PC-3 (cell line): ENCODE results near the gene CSNK1A1. TPM values are rescaled to one million over a fixed set of nuclear protein-coding genes. Genes with fewer than 3 reads are reported as not detected.

ENCODE experiments used
- ATAC-seq: fragments of 200-7000 bp; cut with Tn5 transposase; 2 replicates; pipeline ENCODE4 v1.9.1; 2020; ENCODE audit warnings: mild to moderate bottlenecking, moderate library complexity
- BruUV-seq: library from RNA; stranded (reverse); fragments of 400-500 nt; replicated peaks from 2 replicates; lab custom pipeline; 2021; lab: Mats Ljungman, UMichigan
- CTCF ChIA-PET: fragments of 300-600 bp; sonication (Branson Sonifier 250); formaldehyde crosslinking; loops from one replicate; lab custom pipeline; 2022; ENCODE audit warnings: antibody characterized with exemption; lab: Charles Lee
- POLR2A ChIA-PET: fragments of 300-600 bp; sonication (Branson Sonifier 250); formaldehyde crosslinking; loops from one replicate; lab custom pipeline; 2022; ENCODE audit warnings: antibody characterized with exemption; ENCODE audit not compliant: unreplicated experiment; lab: Charles Lee
- DNase-seq: peaks from one replicate; pipeline ENCODE4 v3.0.0-alpha.2; 2015
- H2AFZ ChIP-seq: fragments of 300-600 bp; sonication (generic); 2 replicates; pipeline ENCODE4 v1.6.0; 2016; ENCODE audit warnings: antibody characterized with exemption, low read length
- H3F3A ChIP-seq: fragments of 300-600 bp; sonication (generic); one replicate; pipeline ENCODE4 v1.6.0; 2017; ENCODE audit warnings: antibody characterized with exemption, low read length, control low read depth, mild to moderate bottlenecking; ENCODE audit not compliant: unreplicated experiment
- H3K27ac ChIP-seq: fragments of 300-600 bp; sonication (generic); 2 replicates; pipeline ENCODE4 v1.5.1; 2016; ENCODE audit warnings: mild to moderate bottlenecking, low read length
- H3K27me3 ChIP-seq: fragments of 300-600 bp; sonication (generic); 2 replicates; pipeline ENCODE4 v1.6.1; 2016; ENCODE audit warnings: low read length, mixed read lengths
- H3K36me3 ChIP-seq: fragments of 300-600 bp; sonication (generic); 2 replicates; pipeline ENCODE4 v1.6.1; 2016; ENCODE audit warnings: low read depth, mixed run types, low read length, mixed read lengths
- H3K4me1 ChIP-seq: fragments of 300-600 bp; sonication (generic); 2 replicates; pipeline ENCODE4 v1.5.1; 2016; ENCODE audit warnings: low read length; ENCODE audit not compliant: insufficient read depth
- H3K4me2 ChIP-seq: fragments of 300-600 bp; sonication (generic); 2 replicates; pipeline ENCODE4 v1.6.0; 2016; ENCODE audit warnings: low read length
- H3K4me3 ChIP-seq: fragments of 300-600 bp; sonication (generic); 2 replicates; pipeline ENCODE4 v1.5.1; 2016; ENCODE audit warnings: mild to moderate bottlenecking, low read length, mixed read lengths
- H3K79me2 ChIP-seq: fragments of 300-600 bp; sonication (generic); 2 replicates; pipeline ENCODE4 v1.6.1; 2017; ENCODE audit warnings: low read length, mixed read lengths
- H3K9ac ChIP-seq: fragments of 300-600 bp; sonication (generic); 2 replicates; pipeline ENCODE4 v1.6.0; 2016; ENCODE audit warnings: mild to moderate bottlenecking, low read length
- H3K9me2 ChIP-seq: fragments of 300-600 bp; sonication (generic); replicated peaks from 2 replicates; pipeline ENCODE4 v1.6.1; 2016; ENCODE audit warnings: mixed run types, low read length, mixed read lengths
- H3K9me3 ChIP-seq: fragments of 300-600 bp; sonication (generic); 2 replicates; pipeline ENCODE4 v1.6.1; 2016; ENCODE audit warnings: low read length, mixed read lengths
- H4K20me1 ChIP-seq: fragments of 300-600 bp; sonication (generic); 2 replicates; pipeline ENCODE4 v1.6.1; 2016; ENCODE audit warnings: low read length, mixed read lengths
- EZH2 ChIP-seq: fragments of 300-600 bp; sonication (generic); IDR thresholded peaks from one replicate; pipeline ENCODE4 v1.6.1; 2017; ENCODE audit warnings: antibody characterized with exemption, mild to moderate bottlenecking, low read length; ENCODE audit not compliant: unreplicated experiment
- EZH2phosphoT487 ChIP-seq: fragments of 300-600 bp; sonication (generic); IDR thresholded peaks from 2 replicates; pipeline ENCODE4 v1.6.1; 2018; ENCODE audit warnings: mild to moderate bottlenecking, antibody characterized with exemption, low read length, borderline replicate concordance
- intact Hi-C: fragments of 100-400 bp; cut with micrococcal nuclease; formaldehyde crosslinking; loops from 2 replicates; pipeline ENCODE4 v1.9.0; 2023
- total RNA-seq: library from RNA; depleted of rRNA; stranded (reverse); fragments of >200 nt; gene quantifications from 2 replicates; pipeline ENCODE4 v1.2.3, GENCODE V29; 2014
- TF ChIP-seq, protein P1 (sequence below): fragments of 300-600 bp; sonication (generic); conservative IDR thresholded peaks from 2 replicates; pipeline ENCODE4 v1.5.1; 2017; ENCODE audit warnings: antibody characterized with exemption, low read depth, mild to moderate bottlenecking, low read length

The CSNK1A1 gene
- total RNA-seq, 1 experiment from 2014 or later: 586 TPM

DNA sequence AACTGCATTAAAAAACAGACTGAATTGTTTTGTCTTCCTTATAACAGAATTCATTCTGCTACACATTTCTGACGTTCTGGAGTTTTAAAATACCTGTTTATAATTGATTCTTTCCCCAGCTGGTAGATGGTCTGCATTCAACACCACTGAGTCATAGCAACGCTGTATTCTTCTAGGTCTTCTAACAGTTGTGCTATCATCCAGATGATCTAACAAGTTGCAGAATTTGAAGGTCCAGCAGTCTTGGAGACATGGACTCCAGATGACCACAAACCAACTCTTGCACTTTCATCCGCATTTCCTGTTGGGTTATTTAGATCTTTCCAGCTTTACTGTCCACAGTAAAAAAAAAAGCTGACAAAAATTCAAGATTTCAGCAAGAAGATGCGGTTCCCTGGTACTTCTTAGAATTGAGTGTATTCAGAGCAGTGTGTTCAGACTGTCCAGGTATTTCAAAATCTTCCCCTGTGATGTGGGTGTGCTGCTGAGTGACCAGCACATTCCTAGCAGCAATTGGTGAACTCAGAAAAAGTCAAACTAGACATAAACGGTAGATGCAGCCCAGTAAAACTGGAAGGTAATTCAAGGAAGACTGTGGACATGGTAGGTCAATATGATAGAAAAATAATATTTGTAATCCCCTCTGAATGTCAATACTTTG lies 50.2 kb downstream of the CSNK1A1 start:
- H3K4me3 ChIP-seq: no peak overlapping the region
- peaks cover 45% of the 10 kb centered on the region for H3K79me2 ChIP-seq
- H3F3A ChIP-seq: peaks cover 13% of the 10 kb centered on the region
- CTCF ChIA-PET: interaction anchor here (0.6 kb wide), 1 partner anchor 67 kb away, joined by 3 read pairs; no protein-coding TSS in a partner anchor
- no peak overlapping the region for H3K27ac ChIP-seq
- H3K36me3 ChIP-seq: peaks cover 71% of the 10 kb centered on the region
- H3K27me3 ChIP-seq: no peaks in the 10 kb centered on the region
- no peak overlapping the region for H2AFZ ChIP-seq
- no peaks in the 10 kb centered on the region for H4K20me1 ChIP-seq
- POLR2A ChIA-PET: no interaction called here
- peaks cover 31% of the 10 kb centered on the region for H3K4me1 ChIP-seq
- H3K9me3 ChIP-seq: no peaks in the 10 kb centered on the region
- no peak overlapping the region for H3K4me2 ChIP-seq
- H3K9ac ChIP-seq: no peak overlapping the region
- intact Hi-C loops: no loop called here
- DNase-seq (no peak), ATAC-seq (no peak)
- TF ChIP-seq EZH2 (no peak), EZH2phosphoT487 (no peak)
- TF ChIP-seq, protein P1, sequence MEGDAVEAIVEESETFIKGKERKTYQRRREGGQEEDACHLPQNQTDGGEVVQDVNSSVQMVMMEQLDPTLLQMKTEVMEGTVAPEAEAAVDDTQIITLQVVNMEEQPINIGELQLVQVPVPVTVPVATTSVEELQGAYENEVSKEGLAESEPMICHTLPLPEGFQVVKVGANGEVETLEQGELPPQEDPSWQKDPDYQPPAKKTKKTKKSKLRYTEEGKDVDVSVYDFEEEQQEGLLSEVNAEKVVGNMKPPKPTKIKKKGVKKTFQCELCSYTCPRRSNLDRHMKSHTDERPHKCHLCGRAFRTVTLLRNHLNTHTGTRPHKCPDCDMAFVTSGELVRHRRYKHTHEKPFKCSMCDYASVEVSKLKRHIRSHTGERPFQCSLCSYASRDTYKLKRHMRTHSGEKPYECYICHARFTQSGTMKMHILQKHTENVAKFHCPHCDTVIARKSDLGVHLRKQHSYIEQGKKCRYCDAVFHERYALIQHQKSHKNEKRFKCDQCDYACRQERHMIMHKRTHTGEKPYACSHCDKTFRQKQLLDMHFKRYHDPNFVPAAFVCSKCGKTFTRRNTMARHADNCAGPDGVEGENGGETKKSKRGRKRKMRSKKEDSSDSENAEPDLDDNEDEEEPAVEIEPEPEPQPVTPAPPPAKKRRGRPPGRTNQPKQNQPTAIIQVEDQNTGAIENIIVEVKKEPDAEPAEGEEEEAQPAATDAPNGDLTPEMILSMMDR: no peak
- no peaks in the 10 kb centered on the region for H3K9me2 ChIP-seq
- BruUV-seq: no TSS peak

DNA sequence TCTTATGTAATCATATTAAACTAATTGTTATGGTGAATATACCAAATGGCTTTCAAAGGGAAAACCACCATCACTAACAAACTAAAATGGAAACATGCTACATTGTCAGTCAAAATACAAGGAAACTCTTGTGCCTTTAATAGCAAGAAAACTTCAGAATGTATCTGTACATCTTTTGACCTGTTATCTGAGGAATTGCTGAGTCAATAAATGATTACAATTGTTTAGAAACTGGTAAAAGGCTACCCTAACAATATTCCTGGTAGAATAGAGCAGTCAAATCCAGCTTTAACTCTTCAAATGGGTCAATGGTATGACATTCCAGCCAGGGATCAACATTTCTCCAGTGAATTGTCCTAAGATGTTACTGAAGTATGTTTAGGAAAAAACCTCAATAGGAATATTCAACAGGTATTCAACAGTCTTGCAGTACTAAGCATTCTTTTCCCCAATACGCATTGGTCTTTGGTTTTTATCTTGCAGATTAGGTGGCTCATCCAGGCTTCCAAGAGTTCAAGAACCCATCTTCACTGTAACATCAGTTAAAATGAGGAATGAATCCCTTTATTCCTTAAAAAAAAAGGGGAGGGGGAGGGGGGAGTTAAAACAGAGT lies 52.4 kb downstream of the CSNK1A1 start:
- intact Hi-C loops: no loop called here
- no peak overlapping the region for H2AFZ ChIP-seq
- H3F3A ChIP-seq: peaks cover 20% of the 10 kb centered on the region
- ChIA-PET POLR2A (interaction anchor here (1.2 kb wide), 1 partner anchor 17 kb away, joined by 12 read pairs; no protein-coding TSS in a partner anchor), CTCF (no interaction called here)
- DNase-seq: no peak
- TF ChIP-seq, protein P1: no peak
- TF ChIP-seq EZH2phosphoT487: no peak
- no peak for TF ChIP-seq EZH2
- no TSS peak for BruUV-seq
- H4K20me1 ChIP-seq: no peaks in the 10 kb centered on the region
- H3K4me1 ChIP-seq: peaks cover 54% of the 10 kb centered on the region
- H3K9me2 ChIP-seq: no peaks in the 10 kb centered on the region
- no peaks in the 10 kb centered on the region for H3K9me3 ChIP-seq
- H3K4me2 ChIP-seq: peak overlapping the region; percentile 2; the same call in 1 of the 2 replicates
- peaks cover 73% of the 10 kb centered on the region for H3K36me3 ChIP-seq
- peak overlapping the region; percentile 45; the same call in 1 of the 2 replicates for H3K9ac ChIP-seq
- H3K79me2 ChIP-seq: peaks cover 57% of the 10 kb centered on the region
- no peak overlapping the region for H3K4me3 ChIP-seq
- H3K27me3 ChIP-seq: no peaks in the 10 kb centered on the region
- peak overlapping the region; percentile 75 for H3K27ac ChIP-seq
- ATAC-seq: no peak

DNA sequence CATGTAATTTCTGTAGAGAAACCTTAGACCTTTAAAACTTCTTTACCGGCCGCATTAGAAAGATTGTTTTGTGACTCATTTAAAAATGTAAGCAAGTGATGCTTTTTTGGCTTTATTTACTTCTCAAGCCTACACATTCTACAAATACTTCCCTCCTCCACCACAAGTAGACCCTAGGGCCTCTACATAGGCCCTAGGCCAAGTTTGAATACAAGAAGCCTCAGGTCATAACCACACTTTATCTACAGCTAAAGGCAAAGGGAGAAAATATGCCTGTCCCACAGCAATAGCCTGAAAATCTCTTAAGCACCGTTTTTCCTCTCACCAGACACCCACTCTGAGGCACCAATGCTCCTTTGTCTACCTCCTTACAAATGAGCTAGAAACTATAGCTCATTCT lies 53.9 kb downstream of the CSNK1A1 start:
- H3K9me3 ChIP-seq: no peaks in the 10 kb centered on the region
- H3K9me2 ChIP-seq: no peaks in the 10 kb centered on the region
- peak overlapping the region; percentile 46 for H3K9ac ChIP-seq
- DNase-seq: peak; percentile 98
- peak; percentile 93 for ATAC-seq
- ChIA-PET POLR2A (interaction anchor here (0.7 kb wide), 1 partner anchor 12 kb away, joined by 3 read pairs; no protein-coding TSS in a partner anchor), CTCF (interaction anchor here (0.5 to 1.1 kb wide), 6 partner anchors 11 to 766 kb away, joined by 3 to 9 read pairs (median 6); no protein-coding TSS in a partner anchor)
- H3K36me3 ChIP-seq: peaks cover 71% of the 10 kb centered on the region
- peak overlapping the region; percentile 56 for H3K4me2 ChIP-seq
- intact Hi-C loops: loop anchor here (1.0 to 2.0 kb wide), 4 partner anchors 11 to 55 kb away; partner anchors contain the start of gene CSNK1A1
- H3K4me1 ChIP-seq: peaks cover 68% of the 10 kb centered on the region
- H3K79me2 ChIP-seq: peaks cover 47% of the 10 kb centered on the region
- H3K27me3 ChIP-seq: no peaks in the 10 kb centered on the region
- H3F3A ChIP-seq: peaks cover 24% of the 10 kb centered on the region
- no peak overlapping the region for H3K4me3 ChIP-seq
- no peak overlapping the region for H2AFZ ChIP-seq
- BruUV-seq: no TSS peak
- H4K20me1 ChIP-seq: no peaks in the 10 kb centered on the region
- peak overlapping the region; percentile 75 for H3K27ac ChIP-seq
- no peak for TF ChIP-seq EZH2phosphoT487
- TF ChIP-seq EZH2: no peak
- TF ChIP-seq, protein P1: no peak
